Fibroblast of lung (primary cell): ENCODE results near the gene CHRD.

ENCODE experiments used
- EZH2 ChIP-seq: IDR thresholded peaks from 2 replicates; pipeline ENCODE4 v1.5.1; 2012; ENCODE audit warnings: low read length, control low read depth, mild to moderate bottlenecking; ENCODE audit errors: missing control alignments
- TF ChIP-seq, protein P1 (sequence below), 2 donors: IDR thresholded peaks in 1 of 2; conservative IDR thresholded peaks in 1 of 2; 1 replicate in 1 of 2; 2 replicates in 1 of 2; pipeline ENCODE4 v1.5.1; 2011 to 2012; ENCODE audit warnings: low read length in 2 of 2, control low read depth in 1 of 2, inconsistent platforms in 1 of 2, low read depth in 1 of 2, mild to moderate bottlenecking in 1 of 2

DNA sequence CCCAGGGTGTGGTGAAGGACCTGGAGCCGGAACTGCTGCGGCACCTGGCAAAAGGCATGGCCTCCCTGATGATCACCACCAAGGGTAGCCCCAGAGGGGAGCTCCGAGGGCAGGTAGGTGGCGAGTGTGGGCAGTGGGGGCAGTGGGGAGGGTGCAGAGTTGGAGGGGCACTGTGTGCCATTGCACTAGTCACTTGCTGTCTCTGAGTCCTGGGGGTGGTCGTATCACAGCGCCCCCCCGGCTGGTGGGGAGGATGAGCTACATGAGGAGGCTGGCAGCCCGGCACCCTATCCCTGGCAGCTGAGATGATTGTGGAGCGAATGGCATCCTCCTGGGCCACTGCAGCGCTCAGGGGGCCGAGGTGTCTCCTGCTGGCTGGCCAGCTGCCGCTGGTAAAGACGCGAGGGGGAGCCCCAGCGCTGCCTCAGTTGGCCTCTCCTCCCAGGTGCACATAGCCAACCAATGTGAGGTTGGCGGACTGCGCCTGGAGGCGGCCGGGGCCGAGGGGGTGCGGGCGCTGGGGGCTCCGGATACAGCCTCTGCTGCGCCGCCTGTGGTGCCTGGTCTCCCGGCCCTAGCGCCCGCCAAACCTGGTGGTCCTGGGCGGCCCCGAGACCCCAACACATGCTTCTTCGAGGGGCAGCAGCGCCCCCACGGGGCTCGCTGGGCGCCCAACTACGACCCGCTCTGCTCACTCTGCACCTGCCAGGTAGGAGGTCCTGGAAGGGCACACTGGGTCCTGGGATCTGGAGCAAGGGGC, 6.4 kb downstream of the CHRD start:
- TF ChIP-seq, protein P1, sequence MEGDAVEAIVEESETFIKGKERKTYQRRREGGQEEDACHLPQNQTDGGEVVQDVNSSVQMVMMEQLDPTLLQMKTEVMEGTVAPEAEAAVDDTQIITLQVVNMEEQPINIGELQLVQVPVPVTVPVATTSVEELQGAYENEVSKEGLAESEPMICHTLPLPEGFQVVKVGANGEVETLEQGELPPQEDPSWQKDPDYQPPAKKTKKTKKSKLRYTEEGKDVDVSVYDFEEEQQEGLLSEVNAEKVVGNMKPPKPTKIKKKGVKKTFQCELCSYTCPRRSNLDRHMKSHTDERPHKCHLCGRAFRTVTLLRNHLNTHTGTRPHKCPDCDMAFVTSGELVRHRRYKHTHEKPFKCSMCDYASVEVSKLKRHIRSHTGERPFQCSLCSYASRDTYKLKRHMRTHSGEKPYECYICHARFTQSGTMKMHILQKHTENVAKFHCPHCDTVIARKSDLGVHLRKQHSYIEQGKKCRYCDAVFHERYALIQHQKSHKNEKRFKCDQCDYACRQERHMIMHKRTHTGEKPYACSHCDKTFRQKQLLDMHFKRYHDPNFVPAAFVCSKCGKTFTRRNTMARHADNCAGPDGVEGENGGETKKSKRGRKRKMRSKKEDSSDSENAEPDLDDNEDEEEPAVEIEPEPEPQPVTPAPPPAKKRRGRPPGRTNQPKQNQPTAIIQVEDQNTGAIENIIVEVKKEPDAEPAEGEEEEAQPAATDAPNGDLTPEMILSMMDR (conservative IDR thresholded peaks at IDR 0.05 in 1 of 2, IDR thresholded peaks at IDR 0.05 in 1 of 2; ENCODE audit: low read depth in 1 of 2, low read length in 2 of 2) = no peak
- no peak for TF ChIP-seq EZH2
